Suppressor macrophage (primary cell): ENCODE data around the gene MYO1F.
A peak's percentile ranks its signal among the peaks of the same experiment; 100 is the strongest.
"Not testable (repeated sequence)": the region's sequence is repeated elsewhere in the genome, so short reads cannot be mapped to it uniquely, and the experiment has no call there.

Experiments used
- DNase-seq, 4 experiments: peaks; one replicate each; pipeline ENCODE4 v3.0.0-alpha.2; 2020 to 2022

MYO1F gene

DNA sequence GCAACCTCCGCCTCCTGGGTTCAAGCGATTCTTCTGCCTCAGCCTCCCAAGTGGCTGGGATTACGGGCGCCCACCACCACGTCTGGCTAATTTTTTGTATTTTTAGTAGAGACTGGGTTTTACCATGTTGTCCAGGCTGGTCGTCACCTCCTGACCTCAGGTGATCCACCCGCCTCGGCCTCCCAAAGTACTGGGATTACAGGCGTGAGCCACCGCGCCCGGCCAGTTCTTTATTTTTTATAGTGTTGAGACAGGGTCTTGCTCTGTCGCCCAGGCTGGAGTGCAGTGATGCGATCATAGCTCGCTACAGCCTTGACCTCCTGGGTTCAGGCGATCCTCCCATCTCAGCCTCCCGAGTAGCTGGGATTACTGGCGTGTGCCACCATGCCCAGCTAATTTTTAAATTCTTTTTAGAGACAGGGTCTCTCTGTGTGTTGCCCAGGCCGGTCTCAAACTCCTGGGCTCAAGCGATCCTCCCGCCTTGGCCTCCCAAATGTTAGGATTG is 62.7 kb downstream of the MYO1F start:
- DNase-seq, result not testable (repeated sequence)

DNA sequence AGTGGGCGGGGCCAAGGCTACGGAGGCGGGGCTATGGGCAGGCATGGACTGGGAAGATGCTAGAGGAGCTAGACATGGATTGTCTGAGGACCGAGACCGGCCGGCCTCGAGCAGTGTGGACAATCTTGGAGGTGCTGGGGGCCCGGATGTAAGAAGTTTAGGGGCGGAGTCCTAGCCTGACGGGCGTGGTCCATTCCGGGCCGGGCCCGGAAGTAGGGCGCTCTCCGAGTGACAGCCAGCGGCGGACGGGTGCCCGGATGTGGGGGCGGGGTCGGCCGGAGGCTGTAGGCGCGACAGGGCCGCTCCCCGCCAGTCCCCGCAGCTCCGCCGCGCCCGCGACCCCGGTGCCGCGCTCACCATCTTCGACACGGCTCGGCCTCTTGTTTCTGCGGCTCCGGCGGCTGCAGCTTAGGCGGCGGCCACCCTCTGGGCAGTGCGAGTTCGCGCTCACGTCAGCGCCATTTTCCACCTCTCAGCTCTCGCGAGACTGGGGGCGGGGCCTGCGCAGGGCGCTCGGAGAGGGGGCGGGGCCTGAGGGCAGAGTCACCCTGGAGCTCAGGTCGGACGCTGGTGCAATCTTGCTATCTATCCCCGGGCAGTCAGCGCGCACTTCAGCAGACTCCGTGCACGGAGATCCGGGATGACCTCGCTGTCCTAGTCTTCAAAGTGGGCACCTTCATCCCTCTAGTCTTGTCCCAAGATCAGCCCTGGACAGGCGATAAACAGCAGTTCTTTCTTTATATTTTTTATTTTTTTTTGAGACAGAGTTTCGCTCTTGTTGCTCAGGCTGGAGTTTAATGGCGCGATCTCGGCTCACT is 63.3 kb downstream of the MYO1F start, which contains the start of gene ZNF414:
TSS of gene ZNF414 (minus strand) at position 481 of the 818 bp plus-strand sequence. CDS start at position 360, 121 bp downstream.
- DNase-seq, result peak; percentile 96 to 100 (median 98)

DNA sequence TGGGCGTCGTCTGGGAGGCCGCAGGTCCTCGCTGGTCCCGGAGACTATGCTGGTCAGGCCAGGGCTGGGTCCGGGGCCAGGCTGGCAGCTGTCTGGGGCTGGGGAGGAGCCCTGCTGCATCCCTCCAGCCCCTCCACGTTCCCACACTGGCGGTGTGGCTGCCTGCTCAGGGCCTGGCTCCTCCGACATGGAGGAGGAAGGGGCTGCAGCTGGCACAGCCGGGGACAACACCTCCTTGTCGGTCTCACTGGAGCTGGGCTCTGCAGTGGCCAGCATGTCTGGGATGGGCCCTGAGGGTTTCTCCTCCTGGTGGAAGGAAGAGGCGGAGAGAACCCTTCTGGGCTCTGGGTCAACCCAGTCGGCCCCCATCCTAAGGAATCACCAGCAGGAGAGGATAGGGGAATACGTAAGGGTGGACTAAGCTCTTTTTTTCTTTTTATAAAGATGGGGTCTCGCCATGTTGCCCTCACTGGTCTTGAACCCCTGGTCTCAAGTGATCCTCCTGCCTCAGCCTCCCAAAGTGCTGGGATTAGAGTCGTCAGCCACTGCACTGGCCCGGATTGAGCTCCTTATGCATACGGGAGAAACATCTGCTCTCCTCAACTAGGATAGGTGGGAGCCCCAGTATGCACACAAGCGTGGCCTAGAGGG is 64.1 kb downstream of the MYO1F start:
- DNase-seq, result no peak

DNA sequence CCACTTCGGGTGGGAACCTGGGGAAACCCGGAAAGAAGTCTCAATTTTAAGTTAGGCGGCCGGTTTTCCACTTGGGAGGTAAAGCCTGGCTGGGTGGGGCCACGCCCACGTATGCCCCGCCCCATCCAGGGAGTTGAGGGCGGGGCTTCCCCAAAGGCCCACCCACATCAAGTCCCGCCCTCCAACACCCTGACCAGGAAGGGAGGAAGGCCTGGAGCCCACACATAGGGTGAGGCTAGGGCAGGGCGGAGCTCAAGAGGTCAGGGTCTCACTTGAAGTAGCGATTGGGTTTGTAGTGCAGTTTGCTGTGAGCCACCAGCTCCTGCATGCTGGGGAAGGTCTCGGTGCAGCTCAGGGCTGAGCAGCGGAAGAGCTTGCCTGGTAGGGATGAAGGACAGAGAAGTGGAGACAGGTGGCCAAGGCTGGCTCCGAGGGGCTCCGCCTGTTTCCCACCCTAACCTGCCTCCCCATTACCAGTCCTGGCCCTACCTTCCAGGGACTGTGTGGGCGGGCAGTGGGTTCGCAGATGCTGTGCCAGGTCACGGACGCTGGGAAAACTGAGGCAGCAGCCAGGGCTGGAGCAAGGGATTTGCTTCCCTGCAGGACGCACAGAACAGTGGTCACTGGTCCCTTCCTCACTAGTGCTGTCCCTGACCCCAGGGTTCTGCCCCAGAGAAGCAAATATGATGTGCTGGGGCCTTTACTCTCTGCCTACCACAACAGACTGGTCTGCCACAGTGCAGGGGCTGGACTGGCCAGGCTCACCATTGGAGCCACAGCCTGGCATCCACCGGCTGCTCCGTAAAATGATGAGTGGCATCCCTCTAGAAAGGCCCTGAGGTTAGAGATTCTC is 64.9 kb downstream of the MYO1F start:
- DNase-seq, result peak; percentile 29 to 71 (median 56)

DNA sequence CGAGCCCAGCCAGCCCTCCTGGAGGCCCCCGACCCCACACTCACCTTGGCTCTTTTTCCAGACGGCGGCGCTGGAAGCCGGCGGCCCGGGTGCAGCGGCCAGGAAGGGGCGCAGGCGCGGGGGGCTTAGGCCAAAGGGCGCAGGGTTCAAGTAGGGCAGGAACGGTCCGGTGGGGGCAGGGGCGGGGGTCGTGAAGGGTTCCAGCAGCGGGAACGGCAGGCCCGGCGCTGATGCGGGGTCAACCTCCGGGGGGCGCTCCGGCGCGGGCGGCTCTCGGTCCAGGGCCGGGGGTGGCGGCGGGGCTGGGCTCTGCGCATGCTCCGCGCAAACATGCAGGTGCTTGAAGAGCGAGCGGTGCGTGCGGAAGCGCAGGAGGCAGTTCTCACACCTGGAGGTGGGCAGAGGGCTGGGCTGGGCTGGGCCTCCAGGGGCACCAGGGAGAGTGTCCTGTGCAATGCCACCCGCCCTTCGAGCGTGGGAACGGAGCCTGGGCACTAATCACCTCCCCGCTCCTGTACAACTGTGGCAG is 65.6 kb downstream of the MYO1F start:
- no peak for DNase-seq

DNA sequence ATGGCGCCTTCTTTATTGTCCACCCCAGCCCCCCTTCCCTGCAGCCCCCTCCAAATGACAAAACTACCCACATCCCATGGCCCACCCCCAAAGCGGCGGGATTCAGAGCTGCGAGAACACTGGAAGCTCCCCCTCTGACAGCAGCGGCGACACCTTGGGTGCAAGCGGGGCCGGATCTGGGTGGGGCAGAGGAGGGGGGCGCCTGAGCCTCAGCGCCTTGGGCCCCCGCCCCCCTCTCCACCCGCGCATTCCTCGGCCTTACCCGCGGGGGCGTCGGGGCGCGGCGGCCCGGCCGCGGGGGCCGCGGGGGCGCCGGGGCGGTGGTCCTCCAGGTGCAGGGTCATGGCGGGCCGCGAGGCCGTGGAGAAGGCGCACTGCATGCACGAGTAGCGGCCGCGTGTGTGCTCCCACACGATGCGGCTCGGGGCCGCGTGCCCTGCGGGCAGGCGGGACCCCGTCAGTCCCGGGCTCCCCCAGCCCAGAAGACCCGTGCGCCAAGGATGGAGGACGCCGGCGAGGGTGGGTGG is 66.6 kb downstream of the MYO1F start:
- no peak for DNase-seq

DNA sequence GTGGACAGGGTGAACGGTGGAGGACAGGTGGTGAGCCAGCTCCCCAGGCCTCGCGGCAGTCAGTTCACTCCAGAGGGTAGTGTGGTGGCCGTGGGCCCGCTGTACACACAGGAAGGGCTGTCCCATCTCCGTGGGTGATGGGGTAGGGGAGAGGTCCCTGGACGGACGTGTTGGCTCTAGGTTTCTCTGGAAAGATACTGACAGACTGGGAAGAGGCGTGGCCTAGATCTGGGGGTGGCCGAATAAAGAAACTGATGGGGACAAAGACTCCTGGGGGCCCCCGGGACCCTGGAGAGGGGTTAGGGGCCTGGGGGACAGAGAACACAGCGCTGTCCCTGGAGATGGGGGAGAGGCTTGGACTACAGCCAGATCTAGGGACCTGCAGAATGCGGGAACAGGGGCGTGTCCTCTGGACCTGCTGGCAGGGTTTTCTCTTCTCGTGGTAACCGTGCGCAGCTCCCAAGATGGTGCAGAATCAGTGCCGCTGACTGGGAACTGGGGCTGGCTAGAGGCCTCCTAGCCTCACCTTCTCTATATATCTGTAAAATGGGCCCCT is 70.8 kb downstream of the MYO1F start:
- no peak for DNase-seq

DNA sequence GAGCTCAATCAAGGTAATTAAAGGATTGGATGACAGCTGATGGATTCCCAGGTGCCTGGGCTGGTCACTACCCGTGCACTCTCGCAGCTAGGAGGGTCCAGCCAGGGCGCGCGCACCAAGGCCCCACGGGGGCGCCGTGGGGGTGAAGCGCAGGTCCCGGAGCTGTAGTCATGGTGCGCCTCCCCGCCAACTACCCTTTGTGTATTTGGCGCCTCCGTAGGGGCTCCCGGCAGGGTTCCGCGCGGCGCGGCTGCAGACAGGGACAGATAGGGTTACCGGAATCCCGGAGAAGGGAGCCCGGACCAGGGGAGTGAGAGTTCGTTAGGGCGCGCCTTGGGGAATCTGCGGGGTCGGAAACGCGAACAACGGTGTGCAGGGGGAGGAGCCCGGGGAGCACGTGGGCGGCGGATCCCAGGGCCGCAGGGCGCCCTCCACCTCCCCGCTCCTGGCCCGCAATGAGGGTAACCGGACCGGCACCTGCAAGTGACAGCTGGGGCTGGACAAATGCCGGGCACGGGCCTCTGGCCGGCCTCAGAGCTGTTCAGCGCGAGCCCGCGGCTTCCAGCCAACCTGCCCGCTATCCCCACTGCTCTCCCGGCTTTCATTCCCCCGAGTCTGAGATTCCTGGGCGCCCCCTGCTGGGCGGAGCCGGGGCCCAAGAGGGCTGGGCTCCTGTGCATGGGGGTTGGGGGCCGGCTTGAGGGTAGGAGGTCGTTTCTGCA is 71.4 kb downstream of the MYO1F start:
- DNase-seq, result peak; percentile 69 to 91 (median 82)

DNA sequence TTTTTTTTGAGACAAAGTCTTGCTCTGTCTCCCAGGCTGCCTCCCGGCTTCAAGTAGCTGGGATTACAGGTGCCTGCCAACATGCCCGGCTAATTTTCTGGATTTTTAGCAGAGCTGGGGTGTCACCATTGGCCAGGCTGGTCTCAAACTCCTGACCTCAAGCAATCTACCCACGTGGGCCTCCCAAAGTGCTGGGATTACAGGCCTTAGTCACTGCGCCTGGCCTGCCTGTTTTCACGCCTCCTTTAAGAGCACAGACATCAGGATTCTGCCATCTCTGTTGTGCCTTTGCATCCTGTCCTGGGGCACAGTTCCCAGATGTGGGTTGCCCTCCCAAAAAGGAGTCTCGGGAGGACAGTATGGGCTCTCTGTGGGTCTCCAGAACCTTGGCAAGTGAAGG is 72.3 kb downstream of the MYO1F start:
- DNase-seq, result peak in 2 of 4 experiments; percentile 35 to 36

DNA sequence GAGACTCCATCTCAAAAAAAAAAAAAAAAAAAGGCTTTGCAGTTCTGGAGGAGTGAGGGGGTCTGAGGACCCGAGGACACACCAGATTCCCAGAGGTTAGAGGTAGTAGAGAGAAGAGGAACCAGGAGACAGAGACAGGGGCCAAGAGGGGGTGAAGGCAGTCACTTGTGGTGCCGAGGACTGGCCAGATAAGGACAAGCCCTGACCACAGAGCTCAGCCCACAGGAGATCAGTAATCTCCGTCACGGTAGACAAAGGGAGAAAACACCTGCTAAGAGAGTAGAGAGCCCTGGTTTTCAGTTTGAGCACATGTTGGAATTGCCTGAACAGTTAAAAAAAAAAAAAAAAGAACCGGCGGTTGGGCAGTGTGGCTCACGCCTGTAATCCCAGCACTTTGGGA is 73.1 kb downstream of the MYO1F start:
- DNase-seq, result peak in 1 of 4 experiments; percentile 47

DNA sequence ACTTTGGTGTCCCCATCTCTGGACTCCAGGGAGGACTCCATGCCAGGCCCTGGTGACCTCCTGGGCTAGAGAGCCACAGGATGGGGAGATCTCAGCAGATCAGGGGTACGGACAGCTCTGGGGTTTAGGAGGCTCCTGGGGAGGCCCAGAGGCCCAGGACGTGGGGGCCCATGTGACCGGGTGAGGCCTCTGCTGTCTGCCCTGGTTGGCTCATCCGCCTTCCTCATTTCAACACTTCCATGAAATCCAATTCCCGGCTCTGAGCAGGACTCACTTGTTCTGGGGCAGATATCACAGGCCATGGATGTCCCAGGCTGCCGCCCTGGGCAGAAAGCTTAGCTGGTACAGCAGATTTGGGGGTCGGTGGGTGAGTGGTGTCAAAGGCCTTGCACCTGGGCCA is 73.7 kb downstream of the MYO1F start:
- DNase-seq, result peak; percentile 68 to 86 (median 82)

DNA sequence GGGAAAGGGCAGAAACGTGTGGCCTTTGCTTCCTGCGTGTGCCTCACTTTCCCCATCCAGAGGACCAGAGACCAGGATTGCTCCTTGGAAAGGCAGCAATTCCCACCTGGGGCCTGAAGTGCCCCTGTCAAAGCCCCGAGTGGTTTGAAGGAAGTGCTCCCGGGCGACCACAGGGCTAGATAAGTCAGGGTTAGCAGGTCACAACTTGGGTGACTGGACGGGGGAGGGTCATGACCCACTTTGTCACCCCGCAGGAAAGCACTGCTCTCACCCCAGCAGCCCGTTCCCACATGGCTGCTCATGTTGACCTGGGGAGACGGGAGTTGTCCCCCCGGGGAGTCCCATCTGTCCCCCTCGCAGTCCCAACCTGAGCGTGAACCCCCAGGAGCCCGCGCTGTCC is 75.3 kb downstream of the MYO1F start:
- peak; percentile 47 to 69 (median 62) for DNase-seq

DNA sequence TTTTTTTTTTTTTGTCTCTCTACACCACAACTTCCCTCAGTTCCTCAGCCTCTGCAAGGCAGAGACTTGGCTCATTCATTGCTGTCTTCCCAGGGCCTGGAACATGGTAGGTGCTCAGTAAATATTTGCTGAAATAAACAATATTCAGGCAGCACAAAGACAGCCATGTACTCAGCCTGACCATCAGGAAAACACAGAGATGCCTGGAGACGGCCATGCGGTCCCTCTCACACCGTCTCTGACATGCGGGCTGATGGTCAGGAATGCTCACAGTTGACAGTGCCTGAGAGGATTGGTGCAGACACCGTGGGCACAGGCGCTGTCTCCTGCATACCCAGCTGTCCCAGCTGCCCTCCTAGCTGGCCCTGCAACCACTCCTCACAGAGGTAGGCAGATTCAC is 75.7 kb downstream of the MYO1F start:
- peak in 3 of 4 experiments; percentile 35 to 58 (median 46) for DNase-seq

DNA sequence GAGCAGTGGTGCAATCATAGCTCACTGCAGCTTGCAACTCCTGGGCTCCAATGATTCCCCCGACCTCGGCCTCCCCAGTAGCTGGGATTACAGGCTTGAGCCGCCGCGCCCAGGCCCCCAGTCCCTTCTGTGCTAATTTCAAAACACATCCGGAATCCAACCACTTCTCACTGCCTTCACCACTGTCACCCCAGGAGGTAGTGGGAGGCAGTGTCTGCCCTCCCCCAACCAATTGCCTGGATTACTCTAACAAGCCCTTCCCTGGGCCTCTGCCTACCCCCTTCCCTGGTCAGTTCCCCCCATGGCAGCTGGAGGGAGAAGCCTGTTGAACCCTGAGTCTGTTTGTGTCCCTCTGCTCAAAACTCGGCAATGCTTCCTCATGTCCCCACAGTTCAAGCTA is 77.1 kb downstream of the MYO1F start:
- peak; percentile 74 to 89 (median 87) for DNase-seq

DNA sequence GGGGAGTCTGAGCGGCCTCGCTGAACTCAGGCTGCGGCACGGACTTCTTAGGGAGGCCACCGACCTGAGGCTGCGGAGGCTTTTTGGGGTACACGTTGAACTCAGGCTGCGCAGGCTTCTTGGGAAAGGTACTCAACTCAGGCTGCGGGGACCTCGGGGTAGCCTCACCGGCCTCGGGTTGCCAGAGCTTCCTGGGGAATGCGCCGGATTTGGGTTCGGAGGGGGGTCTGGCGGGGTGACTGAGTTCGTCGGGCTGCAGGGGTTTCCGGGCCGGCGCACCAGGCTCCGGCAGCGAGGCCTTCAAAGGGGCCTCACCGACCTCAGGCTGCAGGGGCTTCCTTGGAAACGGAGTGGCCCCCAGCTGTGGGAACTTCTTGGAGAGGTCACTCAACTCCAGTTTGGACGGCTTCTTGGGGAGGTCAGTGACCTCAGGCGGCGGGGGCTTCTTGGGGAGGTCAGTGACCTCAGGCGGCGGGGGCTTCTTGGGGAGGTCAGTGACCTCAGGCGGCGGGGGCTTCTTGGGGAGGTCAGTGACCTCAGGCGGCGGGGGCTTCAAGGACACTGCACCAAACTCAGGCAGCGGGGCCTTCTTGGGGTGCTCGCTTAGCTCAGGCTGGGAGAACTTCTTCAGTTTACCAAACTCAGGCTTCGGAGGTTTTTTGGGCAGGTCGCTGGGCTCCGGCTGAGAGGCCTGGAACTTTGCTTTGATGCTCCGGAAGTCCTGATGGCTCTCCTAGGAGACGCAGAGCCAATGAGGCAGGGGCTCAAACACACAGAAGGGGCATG is 78.0 kb downstream of the MYO1F start:
- DNase-seq, result no peak

DNA sequence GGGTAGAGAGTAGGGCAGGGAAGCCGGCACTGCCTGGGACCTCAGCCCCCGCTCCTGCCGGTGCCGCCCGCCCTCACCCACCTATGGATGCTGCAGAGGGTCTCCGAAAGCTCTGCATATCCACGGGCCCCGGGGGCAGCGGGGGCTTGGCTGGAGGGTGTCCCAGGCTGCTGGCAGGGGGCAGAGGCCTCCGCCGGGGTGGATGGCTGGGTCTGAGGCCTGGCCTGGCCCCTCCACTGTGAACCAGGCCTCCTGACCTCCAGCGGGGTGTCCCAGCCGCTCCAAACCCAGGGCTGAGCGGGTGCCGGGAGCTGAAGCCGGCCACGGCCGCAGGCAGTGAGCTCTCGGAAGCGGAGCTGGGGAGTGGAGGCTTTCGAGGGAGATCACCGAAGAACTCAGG is 78.9 kb downstream of the MYO1F start:
- DNase-seq, result no peak

DNA sequence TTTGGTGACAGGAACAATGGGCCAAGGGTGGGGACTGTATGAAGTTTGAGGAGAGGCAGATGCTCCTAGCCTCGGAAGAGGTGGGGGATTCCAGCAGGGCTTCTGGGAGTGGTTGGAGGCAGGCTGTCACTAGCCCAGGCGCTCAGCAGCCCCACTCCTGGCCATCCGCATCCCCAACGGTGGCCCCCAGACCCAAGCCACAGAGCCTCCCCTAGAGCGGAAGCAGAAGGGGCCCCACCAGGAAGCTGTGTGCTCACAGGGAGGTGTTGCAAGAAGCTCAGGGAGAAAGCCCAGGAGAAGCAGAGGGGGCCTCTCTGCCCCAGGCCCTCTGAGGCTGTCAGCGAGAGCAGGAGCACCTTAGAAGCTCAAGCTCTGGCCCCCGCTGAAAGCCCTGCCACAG is 83.1 kb downstream of the MYO1F start:
- peak in 3 of 4 experiments; percentile 50 to 61 (median 55) for DNase-seq

DNA sequence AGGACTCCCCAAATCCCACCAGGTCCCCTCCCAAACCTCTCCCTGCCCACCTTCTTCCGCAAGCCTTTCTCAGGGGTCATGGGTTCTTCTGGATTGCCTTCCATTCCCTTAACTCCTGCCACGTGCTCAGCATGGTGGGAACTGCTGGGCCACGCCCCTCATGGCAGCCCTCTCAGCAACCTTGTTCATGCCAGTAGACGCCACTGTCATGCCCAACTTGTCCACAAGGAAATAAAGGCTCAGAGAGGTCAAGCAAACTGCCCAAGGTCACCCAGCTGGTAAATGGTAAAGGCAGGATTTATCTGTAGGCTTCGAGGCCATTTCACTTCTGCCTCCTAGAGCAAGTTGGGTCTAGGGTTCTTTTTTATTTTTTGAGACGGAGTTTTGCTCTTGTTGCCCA is 85.7 kb downstream of the MYO1F start:
- DNase-seq, result no peak

DNA sequence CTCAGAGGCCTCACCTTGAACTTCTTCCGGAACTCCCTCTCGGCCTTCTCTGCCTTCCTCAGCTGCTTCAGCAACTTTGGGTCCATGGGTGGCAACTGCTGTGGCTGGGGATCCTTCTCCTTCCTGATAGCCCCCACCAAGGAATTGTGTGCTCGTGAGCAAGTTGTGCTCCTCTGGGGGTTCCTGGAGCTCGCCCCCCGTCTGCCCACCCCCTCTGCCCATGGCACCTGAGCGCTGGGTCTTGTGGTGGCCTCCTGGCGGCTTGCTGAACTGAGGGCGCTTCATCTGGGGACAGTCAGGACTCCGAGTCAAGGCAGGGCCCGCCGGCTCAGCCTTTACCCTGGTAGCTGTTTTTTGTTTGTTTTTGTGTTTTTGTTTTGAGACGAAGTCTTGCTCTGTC is 86.4 kb downstream of the MYO1F start:
- no peak for DNase-seq

DNA sequence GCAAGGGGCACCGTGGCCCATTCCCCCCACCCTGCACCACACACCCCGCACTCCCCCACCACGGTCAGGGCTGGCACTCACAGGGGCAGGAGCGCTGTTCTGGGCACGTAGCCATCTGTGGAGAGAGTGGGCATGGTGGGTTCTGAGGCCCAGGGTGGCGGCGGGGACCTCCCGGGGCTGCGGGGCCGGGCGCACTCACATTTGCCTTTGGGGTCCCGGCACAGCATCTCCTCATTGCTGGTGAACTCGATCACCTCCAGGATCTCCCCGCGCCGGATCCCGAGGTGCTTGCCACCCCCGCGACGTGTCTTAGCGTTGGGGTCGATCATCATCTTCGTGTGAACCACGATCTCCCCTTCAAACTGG is 86.9 kb downstream of the MYO1F start:
- DNase-seq, result no peak
